Measurements from ENCODE around the gene UBALD2.
"Not testable (repeated sequence)": the region's sequence is repeated elsewhere in the genome, so short reads cannot be mapped to it uniquely, and the experiment has no call there.

UBALD2 gene

DNA sequence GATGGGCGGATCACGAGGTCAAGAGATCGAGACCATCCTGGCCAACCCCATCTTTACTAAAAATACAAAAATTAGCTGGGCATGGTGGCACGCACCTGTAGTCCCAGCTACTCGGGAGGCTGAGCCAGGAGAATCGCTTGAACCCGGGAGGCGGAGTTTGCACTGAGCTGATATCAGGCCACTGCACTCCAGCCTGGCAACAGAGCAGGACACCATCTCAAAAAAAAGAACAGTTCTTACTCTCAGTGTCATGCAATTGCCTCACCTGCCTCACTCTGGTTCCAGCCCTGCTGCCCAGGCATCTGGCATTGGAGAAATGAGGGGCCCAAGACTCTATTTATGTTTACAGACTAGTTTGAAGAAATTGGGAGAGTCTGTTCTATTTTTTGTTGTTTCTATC is 20.4 kb upstream of the UBALD2 start:
- not testable (repeated sequence) for DNase-seq (ENCODE audit: low read depth in 3 of 3, low spot score in 1 of 3)

DNA sequence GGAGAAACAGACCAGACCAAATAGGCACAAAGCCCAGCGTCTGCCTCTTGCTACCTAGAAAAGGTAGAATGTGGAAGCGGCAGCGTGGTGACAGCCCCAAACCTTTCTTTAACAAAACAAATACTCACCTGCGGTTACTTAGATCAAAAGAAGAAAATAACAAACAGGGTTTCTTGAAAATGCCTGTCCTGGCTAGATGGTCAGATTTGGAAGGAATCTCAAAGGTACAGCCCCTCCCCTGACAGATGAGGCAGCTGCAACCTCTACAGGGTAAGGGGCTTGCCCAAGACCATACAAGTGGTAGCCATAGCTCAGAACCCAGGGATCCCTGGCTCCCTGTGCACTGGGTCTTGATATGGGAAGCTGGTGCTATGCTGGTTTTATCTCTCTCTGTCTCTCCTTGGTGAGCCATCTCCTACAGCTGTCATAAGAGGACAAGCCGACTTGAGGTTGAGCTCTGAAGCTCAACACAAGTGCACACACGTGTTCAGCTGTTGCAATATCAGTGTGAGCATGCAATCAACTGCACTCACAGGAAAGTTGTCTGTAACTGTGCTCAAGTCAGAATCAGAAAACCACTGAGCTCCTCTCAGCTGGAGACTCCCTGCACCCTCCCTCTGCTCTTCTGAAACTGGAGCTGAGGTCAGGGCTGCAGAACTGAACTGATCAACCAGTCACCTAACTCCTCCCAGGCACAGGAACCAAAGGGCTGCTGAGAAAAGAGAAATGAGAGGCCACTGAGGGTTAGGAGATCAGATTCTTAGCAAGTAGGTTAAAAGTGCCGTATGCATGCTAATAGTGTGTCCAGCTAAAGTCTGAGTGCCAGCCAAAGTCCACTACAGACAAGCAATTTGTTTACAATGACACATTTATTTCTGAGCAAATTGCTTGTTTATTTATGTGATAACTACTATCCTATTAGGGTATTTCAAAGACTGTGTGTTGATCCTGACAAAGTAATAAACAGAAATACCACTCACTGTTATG is 18.8 kb upstream of the UBALD2 start:
- no peak for DNase-seq (ENCODE audit: low read depth in 3 of 3, low spot score in 1 of 3)

DNA sequence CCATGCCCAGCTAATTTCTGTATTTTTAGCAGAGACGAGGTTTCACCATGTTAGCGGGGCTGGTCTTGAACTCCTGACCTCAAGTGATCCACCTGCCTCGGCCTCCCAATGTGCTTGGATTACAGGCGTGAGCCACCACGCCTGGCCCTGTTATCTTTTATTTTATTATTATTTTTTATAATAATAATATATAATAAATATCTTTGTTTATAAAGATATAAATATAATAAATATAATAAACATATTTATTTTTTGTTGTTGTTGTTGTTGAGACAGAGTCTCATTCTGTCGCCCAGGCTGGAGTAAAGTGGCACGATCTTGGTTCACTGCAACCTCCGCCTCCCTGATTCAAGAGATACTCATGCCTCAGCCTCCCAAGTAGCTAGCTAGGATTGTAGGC is 17.8 kb upstream of the UBALD2 start:
- no peak for DNase-seq (ENCODE audit: low read depth in 3 of 3, low spot score in 1 of 3)

DNA sequence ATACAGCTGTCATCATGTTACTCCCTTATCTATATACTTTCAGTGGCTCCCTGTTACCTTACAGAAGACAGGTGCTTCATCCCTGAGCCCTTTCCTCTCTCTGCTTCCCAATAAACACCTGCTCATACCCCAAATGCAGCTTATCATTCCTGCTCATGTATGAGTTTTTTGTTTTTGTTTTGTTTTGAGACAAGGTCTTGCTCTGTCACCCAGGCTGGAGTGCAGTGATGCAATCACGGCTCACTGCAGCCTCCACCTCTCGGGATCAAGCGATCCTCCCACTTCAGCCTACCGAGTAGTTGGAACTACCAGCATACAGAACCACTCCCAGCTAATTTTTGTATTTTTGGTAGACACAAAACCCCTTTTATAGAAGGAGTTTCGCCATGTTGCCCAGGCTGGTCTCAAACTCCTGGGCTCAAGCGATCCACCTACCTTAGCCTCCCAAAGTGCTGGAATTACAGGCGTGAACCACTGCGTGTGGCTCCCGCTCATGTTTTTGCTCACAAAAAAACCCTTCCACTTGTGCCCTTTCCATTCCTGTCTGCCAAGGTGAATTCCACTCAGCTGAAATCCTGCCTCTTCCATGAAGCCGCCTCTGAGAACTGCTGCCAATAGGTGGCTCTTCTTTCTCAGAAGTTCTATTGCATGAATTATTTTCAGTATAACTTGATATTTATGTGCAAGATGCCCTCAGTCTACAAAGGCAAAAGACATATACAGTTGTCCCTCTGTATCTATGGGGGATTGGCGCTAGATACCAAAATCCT is 16.9 kb upstream of the UBALD2 start:
- DNase-seq (ENCODE audit: low read depth in 3 of 3, low spot score in 1 of 3): no peak

DNA sequence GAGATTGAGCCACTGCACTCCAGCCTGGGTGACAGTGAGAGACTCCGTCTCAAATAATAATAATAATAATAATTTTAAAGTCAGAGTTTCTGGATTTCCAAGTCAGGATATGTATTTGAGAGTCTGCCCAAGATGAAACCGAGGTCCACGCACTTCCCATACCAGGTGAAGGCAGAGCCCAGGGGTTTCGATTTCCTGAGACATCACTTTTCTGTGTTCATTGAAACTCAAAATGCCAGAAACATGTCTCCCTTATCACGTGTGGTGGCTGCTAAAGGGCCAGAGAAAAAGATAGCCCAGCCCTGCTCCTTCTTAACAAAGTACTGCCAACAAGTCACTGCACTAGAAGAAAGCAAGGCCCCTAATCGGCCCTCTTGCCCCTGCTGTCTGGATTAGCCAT is 15.0 kb upstream of the UBALD2 start:
- DNase-seq (ENCODE audit: low read depth in 3 of 3, low spot score in 1 of 3): no peak

DNA sequence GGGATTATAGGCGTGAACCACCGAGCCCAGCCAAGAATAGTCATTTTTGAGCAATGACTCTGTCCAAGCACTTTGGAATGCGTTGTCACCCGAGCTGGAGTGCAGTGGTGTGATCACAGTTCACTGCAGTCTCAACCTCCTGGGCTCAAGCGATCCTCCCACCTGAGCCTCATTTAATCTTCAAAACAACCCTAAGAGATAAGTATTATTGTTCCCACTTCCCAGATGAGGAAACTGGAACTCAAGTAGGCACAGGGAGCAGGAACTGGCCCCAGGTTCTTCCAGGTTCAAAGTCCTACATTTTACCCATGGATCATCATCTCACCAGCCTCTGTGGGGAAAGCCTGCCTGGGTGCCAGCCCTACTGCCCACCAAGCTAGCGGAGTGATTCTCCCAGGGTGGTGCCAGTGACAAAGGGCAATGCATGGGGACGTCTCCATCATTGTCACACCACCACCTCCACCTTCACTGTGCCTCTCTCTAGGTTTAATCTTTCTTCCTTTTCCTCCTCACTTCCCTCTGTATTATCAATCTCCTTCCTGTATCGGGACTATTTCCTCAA is 13.6 kb upstream of the UBALD2 start:
- no peak for DNase-seq (ENCODE audit: low read depth in 3 of 3, low spot score in 1 of 3)

DNA sequence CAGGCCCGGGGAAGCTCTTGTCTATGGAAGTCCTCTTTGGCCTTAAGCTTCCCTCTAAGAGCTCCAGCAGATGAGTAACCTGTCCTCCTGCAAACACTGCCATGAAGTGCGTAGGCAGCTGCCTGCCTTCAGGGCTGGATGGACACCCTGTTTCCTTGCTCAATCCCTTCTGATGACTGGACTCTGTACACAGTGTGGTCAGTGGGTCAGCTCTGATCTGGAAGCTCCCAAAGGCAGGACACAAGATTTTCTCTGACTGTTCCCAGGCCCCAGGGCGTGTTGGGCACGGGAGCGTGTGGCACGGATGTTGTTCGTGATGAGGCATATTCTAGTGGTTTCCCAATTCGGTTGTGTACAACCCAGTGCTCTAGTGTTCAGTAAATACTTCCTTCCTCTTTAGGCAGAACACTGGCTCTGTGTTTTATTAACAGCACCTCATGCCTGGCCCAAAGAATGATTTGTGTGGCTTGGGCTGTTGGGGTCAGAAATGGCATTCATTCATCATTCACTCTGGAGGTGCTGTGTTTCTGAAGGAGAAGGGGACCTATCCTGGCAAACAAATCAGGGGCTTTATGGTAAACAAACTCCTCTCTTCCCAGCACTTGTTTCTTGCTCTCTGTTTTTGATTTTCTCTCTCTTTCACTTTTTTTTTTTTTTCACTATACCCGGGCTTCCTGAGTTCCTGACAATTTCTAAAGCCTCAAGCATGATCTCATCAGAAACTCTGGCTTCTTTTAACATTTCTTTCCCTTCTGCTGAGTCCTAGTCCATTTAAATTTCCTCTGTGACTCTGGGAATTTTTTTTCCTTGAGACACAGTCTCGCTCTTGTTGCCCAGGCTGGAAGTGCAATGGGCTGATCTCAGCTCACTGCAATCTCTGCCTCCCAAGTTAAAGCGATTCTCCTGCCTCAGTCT is 12.9 kb upstream of the UBALD2 start:
- no peak for DNase-seq (ENCODE audit: low read depth in 3 of 3, low spot score in 1 of 3)

DNA sequence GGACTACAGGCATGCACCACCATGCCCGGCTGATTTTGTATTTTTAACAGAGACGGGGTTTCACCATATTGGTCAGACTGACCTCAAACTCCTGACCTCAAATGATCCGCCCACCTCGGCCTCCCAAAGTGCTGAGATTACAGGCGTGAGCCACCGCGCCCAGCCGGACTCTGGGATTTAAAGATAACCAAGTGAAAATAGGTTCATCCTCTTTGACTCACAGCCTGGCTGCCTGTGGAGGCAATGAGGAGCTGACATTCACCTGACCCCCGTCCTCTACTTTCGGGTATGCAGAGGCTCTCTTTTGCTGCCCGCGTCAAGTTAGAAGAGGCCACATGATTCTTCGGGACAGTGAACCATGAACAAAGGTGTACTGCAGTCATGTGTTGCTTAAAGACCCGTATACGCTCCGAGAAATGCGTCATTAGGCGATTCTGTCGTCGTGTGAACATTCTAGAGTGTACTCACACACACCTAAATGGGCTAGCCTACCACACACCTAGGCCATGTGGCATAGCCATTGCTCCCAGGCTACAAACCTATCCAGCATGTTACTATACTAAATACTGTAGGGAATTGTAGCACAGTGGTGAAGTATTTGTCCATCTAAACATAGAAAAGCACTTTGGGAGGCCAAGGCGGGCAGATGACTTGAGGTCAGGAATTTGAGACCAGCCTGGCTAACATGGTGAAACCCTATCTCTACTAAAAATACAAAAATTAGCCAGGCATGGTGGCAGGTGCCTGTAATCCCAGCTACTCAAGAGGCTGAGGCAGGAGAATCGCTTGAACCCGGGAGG is 12.0 kb upstream of the UBALD2 start:
- not testable (repeated sequence) for DNase-seq (ENCODE audit: low read depth in 3 of 3, low spot score in 1 of 3)

DNA sequence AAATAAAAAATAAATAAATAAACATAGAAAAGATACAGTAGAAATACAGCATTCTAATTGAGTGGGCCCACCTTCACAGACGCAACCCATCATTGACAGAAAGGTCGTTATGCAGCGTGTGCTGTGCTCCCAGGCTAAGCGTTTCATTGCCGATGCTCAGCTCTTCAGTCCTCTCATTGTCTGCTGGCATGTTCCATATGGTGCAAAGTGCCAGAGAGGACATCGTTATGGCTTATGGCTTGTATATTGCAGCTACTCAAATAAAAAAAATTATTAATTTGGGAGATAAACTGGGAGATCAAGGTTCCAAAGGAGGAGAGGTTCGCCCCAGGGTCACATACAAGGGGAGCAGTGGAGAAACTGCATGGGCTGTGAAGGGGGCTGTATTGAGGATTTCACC is 11.3 kb upstream of the UBALD2 start:
- no peak for DNase-seq (ENCODE audit: low read depth in 3 of 3, low spot score in 1 of 3)

DNA sequence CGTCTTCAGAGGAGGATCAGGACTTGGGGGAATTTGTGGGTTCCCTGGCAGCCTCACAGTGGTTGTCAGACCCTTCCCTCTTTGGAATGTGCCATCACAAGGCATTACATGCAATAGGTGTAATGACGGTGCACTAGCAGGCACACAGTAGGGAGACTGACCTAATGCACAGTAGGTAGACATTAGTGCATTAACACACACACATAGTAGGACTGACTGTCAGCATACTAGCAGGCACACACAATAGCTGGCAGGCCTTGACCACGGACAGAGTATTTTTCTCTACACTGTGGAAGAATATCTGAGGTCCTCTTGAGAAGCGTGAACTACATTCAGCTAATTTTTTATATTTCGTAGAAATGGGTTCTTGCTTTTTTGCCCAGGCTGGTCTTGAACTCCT is 10.9 kb upstream of the UBALD2 start:
- no peak for DNase-seq (ENCODE audit: low read depth in 3 of 3, low spot score in 1 of 3)

DNA sequence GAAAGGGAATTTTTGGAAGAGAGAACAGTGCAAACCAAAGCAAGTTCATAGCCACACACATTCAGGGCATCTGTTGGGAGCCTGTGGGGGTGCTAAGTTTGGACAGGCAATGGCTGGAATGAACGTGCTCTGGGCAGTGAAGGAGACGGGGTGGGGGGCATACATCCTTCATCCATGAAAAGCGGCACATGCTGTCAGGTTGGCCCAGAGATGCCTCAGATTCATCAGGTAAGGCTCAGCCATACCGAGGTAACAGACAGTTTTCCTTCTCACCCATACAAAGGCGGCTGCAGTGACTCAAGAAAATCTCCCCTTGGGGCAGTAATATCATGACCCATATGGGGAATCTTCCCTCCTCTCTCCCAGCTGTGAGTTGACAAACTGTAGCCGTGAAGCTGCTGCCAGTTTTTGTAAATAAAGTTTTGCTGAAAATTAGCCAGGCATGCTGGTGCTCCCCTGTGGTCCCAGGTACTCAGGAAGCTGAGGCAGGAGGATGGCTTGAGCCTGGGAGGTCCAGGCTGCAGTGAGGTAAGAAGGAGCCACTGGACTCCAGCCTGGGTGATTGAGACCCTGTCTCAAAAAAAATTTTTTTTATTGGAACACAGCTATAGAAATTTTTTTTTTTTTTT is 9.2 kb upstream of the UBALD2 start:
- no peak for DNase-seq (ENCODE audit: low read depth in 3 of 3, low spot score in 1 of 3)

DNA sequence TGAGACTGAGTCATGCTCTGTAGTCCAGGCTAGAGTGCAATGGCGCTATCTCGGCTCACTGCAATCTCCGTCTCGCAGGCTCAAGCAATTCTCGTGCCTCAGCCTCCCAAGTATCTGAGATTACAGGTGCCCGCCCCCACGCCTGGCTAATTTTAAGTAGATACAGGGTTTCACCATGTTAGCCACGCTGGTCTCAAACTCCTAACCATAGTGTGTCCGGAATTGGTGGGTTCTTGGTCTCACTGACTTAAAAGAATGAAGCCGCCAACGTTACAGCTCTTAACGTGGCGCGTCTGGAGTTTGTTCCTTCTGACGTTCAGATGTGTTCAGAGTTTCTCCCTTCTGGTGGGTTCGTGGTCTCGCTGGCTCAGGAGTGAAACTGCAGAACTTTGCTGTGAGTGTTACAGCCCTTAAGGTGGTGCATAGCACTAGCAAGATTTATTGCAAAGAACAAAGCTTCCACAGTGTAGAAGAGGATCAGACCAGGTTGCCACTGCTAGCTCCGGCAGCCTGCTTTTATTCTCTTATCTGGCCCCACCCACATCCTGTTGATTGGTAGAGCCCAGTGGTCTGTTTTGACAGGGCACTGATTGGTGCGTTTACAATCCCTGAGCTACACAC is 8.6 kb upstream of the UBALD2 start:
- not testable (repeated sequence) for DNase-seq (ENCODE audit: low read depth in 3 of 3, low spot score in 1 of 3)

DNA sequence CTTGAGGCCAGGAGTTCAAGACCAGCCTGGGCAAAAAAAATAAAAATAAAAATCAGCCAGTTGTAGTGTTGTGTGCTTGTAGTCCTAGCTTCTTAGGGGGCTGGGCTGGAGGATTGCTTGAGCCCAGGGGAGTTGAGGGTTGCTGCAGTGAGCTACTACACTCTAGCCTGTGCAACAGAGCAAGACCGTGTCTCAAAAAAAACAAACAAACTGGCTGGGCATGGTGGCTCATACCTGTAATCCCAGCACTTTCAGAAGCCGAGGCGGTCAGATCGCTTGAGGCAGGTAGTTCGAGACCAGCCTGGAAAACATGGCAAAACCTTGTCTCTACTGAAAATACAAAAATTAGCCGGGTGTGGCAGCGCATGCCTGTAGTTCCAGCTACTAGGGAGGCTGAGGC is 4.9 kb upstream of the UBALD2 start:
- no peak for DNase-seq (ENCODE audit: low read depth in 3 of 3, low spot score in 1 of 3)

DNA sequence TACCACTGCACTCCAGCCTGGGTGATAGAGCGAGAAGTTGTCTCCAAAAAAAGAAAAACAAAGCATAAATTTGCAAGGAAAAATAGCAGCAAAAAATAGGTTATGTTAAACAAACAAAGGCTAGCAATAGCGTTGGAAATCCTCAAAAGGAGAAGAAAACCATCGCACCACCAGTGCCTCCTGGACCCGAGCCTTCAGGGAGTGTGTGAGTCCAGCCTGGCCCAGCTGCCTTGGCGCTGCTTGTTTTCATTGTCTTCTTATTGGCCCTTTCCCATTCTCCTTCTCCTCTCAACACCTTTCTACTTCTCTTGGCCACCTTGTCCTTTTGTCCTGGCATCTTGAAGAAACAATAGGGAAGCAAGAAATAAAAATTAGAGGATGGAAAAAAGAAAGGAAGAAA is 4.5 kb upstream of the UBALD2 start:
- DNase-seq (ENCODE audit: low read depth in 3 of 3, low spot score in 1 of 3): no peak

DNA sequence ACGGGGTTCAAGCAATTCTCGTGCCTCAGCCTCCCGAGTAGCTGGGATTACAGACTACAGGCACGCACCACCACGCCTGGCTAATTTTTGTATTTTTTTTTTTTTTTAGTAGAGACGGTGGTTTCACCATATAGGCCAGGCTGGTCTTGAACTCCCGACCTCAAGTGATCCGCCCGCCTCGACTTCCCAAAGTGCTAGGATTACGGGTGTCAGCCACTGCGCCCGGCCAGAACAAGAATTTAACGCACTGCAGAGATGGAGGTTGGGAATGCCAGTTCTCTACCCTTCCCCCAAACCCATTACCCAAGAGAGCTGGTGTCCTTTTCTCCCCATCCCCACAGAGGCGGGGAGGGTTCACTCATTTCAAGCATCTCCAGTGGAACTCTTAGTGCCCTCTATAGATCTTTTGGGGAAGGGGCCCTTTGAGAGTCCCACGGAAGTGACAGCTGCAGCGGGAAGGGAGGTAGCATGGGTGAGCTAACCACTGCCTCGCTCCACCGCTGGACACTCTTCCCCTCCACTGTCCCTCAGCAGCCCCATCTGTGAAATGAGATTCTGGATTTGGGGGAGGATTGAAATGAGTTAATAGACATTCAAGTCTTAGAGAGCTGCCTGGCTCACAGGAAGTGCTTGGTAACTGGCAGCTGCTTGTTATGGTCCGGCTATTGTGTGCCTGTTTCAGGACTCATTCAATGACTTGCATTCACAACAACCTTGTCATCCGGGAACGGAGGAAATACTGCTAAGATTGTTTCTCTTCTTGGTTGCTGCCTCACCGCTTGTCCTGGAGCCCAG is 3.5 kb upstream of the UBALD2 start:
- no peak for DNase-seq (ENCODE audit: low read depth in 3 of 3, low spot score in 1 of 3)

DNA sequence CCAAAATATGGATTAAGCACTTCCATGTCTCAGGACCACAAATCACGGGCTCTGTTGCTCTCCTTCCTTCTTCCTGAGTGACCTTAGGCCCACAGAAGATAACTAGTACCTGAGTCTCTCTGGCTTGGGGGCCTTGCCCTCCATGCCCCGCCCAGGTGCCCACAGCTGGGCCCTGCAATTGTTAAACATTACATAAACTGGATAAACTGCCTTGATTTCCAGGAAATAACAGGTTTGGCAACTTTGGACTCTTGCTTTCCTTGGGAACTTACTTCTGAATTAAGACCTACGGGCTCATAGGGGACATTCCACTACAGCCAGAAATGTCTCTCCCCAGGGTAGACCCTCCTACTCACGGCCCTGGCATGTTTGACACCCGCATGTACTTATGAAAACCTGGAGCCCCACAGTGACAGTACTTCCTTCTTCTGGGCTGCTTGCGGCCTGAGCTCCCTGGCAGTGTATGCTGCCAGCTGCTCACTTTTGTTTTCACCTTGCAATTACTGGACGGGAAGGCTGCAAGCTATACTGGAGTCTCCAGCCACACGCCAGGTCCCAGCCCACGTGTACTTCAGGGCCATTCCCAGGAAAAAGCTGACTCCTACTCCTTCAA is 2.3 kb upstream of the UBALD2 start:
- no peak for DNase-seq (ENCODE audit: low read depth in 3 of 3, low spot score in 1 of 3)

DNA sequence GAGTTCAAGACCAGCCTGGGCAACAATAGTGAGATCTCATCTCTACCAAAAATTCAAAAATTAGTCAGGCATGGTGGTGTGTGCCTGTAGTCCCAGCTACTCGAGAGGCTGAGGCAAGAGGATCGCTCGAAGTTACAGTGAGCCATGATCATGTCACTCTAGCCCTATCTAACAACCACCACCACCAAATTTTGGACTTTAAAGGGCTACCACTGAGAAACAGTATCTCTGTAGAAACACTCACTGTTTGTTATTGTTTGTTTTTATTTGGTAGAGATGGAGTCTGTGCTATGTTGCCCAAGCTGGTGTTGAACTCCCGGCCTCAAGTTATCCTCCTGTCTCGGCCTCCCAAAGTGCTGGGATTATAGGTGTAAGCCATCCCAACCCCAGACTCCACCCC is 1.3 kb upstream of the UBALD2 start:
- no peak for DNase-seq (ENCODE audit: low read depth in 3 of 3, low spot score in 1 of 3)

DNA sequence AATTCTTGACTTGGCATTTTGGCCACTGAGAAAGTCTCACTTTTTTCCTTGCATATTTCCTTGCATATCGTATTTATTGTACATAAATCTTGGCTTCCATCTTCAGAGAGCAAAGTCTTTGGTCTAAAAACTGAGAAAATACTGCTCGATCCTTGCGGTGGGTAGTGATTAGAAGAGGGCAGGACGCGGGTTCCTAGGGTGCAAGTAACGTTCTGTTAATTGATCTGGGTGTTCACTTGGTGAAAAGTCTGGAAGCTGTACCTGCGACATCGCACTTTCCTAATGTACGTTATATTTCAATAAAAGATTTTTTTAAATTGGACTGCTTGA is 758 bp upstream of the UBALD2 start:
- DNase-seq (ENCODE audit: low read depth in 3 of 3, low spot score in 1 of 3): no peak

Measured in stimulated activated CD4-positive, alpha-beta T cell treated with anti-CD3 and anti-CD28 coated beads, TNF-alpha, amount 100 ng/mL, for 1 hour (primary cell).